WTC11 (cell line): ENCODE measurements around the gene VWA2.

ENCODE experiments used
- AR ChIP-seq: fragments of 250-450 bp; sonication (Bioruptor Pico); IDR thresholded peaks from 2 replicates; pipeline ENCODE4 v1.9.0; 2021; ENCODE audit warnings: mild to moderate bottlenecking
- ATF3 ChIP-seq: sonication (generic); formaldehyde crosslinking; conservative IDR thresholded peaks from 2 replicates; pipeline ENCODE4 v1.8.1; 2022; ENCODE audit warnings: mild to moderate bottlenecking, missing genetic modification reagents
- CTCF ChIP-seq: fragments of 200-600 bp; IDR thresholded peaks from 2 replicates; pipeline ENCODE4 v1.8.0; 2022; ENCODE audit warnings: antibody characterized with exemption
- NFE2L1 ChIP-seq: sonication (generic); formaldehyde crosslinking; IDR thresholded peaks from 2 replicates; pipeline ENCODE4 v1.8.1; 2023; ENCODE audit warnings: missing genetic modification reagents
- SMAD3 ChIP-seq: sonication (generic); formaldehyde crosslinking; IDR thresholded peaks from 2 replicates; pipeline ENCODE4 v1.8.0; 2022; ENCODE audit warnings: missing genetic modification reagents, mild to moderate bottlenecking, borderline replicate concordance
- SP1 ChIP-seq: sonication (generic); formaldehyde crosslinking; conservative IDR thresholded peaks from 2 replicates; pipeline ENCODE4 v1.8.1; 2022; ENCODE audit warnings: missing genetic modification reagents
- TF ChIP-seq, protein P1 (sequence below): sonication (generic); formaldehyde crosslinking; IDR thresholded peaks from 2 replicates; pipeline ENCODE4 v1.8.0; 2022; ENCODE audit warnings: mild to moderate bottlenecking, missing genetic modification reagents

DNA sequence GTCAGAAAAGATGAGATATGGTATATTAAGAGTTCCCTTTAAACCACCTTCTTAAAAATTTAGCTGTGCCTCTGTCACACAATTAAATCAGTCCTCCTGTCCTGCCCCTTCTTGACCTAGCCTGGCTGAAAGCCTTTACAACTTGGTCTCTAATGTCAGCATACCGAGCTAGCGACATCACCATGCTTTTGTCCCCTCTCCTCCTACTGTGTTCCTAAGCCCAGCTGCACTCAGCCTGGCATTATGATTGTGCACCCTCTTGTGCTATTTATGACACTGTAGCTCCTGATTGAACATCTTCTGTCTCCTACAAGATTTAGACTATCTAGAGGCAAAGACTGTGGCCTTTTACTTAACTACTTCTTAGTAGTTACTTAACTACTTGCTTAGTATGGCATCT lies 30.7 kb upstream of the VWA2 start:
- TF ChIP-seq CTCF (no peak), SP1 (CRISPR knock-in tag) (no peak), NFE2L1 (CRISPR knock-in tag) (no peak), ATF3 (CRISPR knock-in tag) (no peak), AR (CRISPR knock-in tag) (no peak), SMAD3 (CRISPR knock-in tag) (no peak)
- TF ChIP-seq, protein P1, sequence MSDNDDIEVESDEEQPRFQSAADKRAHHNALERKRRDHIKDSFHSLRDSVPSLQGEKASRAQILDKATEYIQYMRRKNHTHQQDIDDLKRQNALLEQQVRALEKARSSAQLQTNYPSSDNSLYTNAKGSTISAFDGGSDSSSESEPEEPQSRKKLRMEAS (CRISPR knock-in tag), result no peak
